Pulmonary artery endothelial cell (primary cell): Measurements from ENCODE around the gene REX1BD. TPM values are rescaled to one million over a fixed set of nuclear protein-coding genes. Genes with fewer than 3 reads are reported as not detected.
"Not testable (repeated sequence)": the region's sequence is repeated elsewhere in the genome, so short reads cannot be mapped to it uniquely, and the experiment has no call there.

ENCODE experiments used
- DNase-seq: peaks from one replicate; pipeline ENCODE4 v3.0.0-alpha.2; 2011; ENCODE audit warnings: low read depth, low spot score
- total RNA-seq: library from RNA; depleted of rRNA; stranded (reverse); fragments of >200 nt; gene quantifications from 2 replicates; pipeline ENCODE4 v1.2.3, GENCODE V29; 2014

REX1BD gene
- total RNA-seq = 54.5 and 56.5 TPM in 2 replicates

- DNase-seq = peak; percentile 46
Observed at GRCh38 chr19:18588611-18589379, at the start of gene REX1BD. REX1BD (plus strand) TSS chr19:18588798; CDS start chr19:18588802, 4 bp downstream.

GRCh38 chr19:18539372-18539771 lies 49.2 kb upstream of the REX1BD start:
- no peak for DNase-seq

GRCh38 chr19:18540200-18540599 lies 48.4 kb upstream of the REX1BD start:
- not testable (repeated sequence) for DNase-seq

GRCh38 chr19:18541258-18541991 lies 47.2 kb upstream of the REX1BD start:
- DNase-seq = no peak

GRCh38 chr19:18541992-18542940 lies 46.3 kb upstream of the REX1BD start:
- no peak for DNase-seq

GRCh38 chr19:18542941-18543813 lies 45.4 kb upstream of the REX1BD start, which contains the start of gene FKBP8:
FKBP8 (minus strand) TSS chr19:18543573; CDS start chr19:18541970, 1,603 bp downstream.
- no peak for DNase-seq

GRCh38 chr19:18543814-18544475 lies 44.7 kb upstream of the REX1BD start:
- no peak for DNase-seq

- no peak for DNase-seq
Observed at GRCh38 chr19:18551631-18552030, 37.0 kb upstream of the REX1BD start.

- DNase-seq = peak; percentile 98
Observed at GRCh38 chr19:18557411-18558201, 31.0 kb upstream of the REX1BD start, which contains the start of gene KXD1. KXD1 (plus strand) TSS chr19:18557870; CDS start chr19:18562057, 4,187 bp downstream.

- DNase-seq = no peak
Observed at GRCh38 chr19:18558202-18558555, 30.4 kb upstream of the REX1BD start.

- DNase-seq = no peak
Observed at GRCh38 chr19:18558604-18559003, 30.0 kb upstream of the REX1BD start.

- no peak for DNase-seq
Observed at GRCh38 chr19:18559685-18560084, 28.9 kb upstream of the REX1BD start.

GRCh38 chr19:18562086-18562485 lies 26.5 kb upstream of the REX1BD start:
- DNase-seq = peak; percentile 62

- DNase-seq = no peak
Observed at GRCh38 chr19:18566953-18567352, 21.6 kb upstream of the REX1BD start.

GRCh38 chr19:18568367-18568766 lies 20.2 kb upstream of the REX1BD start:
- DNase-seq = no peak

- DNase-seq = peak; percentile 83
Observed at GRCh38 chr19:18571564-18572344, 16.8 kb upstream of the REX1BD start, which contains the start of gene UBA52. UBA52 (plus strand) TSS chr19:18571857; CDS start chr19:18573301, 1,444 bp downstream.

GRCh38 chr19:18574691-18575291 lies 13.8 kb upstream of the REX1BD start:
- no peak for DNase-seq

GRCh38 chr19:18576383-18576782 lies 12.2 kb upstream of the REX1BD start:
- no peak for DNase-seq
